Ishikawa (cell line): ENCODE data around the gene RICTOR.

ENCODE experiments used
- CEBPB ChIP-seq: IDR thresholded peaks from 2 replicates; pipeline ENCODE4 v1.6.1; 2012
- CREB1 ChIP-seq: IDR thresholded peaks from 2 replicates; pipeline ENCODE4 v1.6.1; 2012; ENCODE audit warnings: low read depth
- EP300 ChIP-seq: IDR thresholded peaks from 2 replicates; pipeline ENCODE4 v1.6.1; 2012; ENCODE audit warnings: borderline replicate concordance
- RAD21 ChIP-seq: IDR thresholded peaks from 2 replicates; pipeline ENCODE4 v1.6.1; 2012; ENCODE audit warnings: low read depth
- TAF1 ChIP-seq: IDR thresholded peaks from 2 replicates; pipeline ENCODE4 v1.6.1; 2012; ENCODE audit warnings: low read depth, mild to moderate bottlenecking
- TCF12 ChIP-seq: IDR thresholded peaks from 2 replicates; pipeline ENCODE4 v1.6.1; 2012; ENCODE audit warnings: low read depth
- TEAD4 ChIP-seq: IDR thresholded peaks from 2 replicates; pipeline ENCODE4 v1.6.1; 2012
- YY1 ChIP-seq: IDR thresholded peaks from 2 replicates; pipeline ENCODE4 v1.6.1; 2012; ENCODE audit warnings: low read depth
- TF ChIP-seq, protein P1 (sequence below): IDR thresholded peaks from 2 replicates; pipeline ENCODE4 v1.6.1; 2012

GRCh38 chr5:39019254-39019653, 54.9 kb downstream of the RICTOR start:
- TF ChIP-seq EP300 (no peak), RAD21 (no peak), YY1 (no peak), TAF1 (no peak), CEBPB (no peak), CREB1 (no peak), TCF12 (no peak), TEAD4 (no peak)
- TF ChIP-seq, protein P1, sequence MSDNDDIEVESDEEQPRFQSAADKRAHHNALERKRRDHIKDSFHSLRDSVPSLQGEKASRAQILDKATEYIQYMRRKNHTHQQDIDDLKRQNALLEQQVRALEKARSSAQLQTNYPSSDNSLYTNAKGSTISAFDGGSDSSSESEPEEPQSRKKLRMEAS = no peak
